GM19438 (cell line): Measurements from ENCODE around the gene OPRL1.
"Not testable (repeated sequence)": the region's sequence is repeated elsewhere in the genome, so short reads cannot be mapped to it uniquely, and the experiment has no call there.

Experiments
- ATAC-seq: cut with Tn5 transposase; IDR thresholded peaks from one replicate; pipeline ENCODE4 v1.9.1; 2021; ENCODE audit warnings: low read depth; ENCODE audit not compliant: unreplicated experiment

Gene OPRL1

DNA sequence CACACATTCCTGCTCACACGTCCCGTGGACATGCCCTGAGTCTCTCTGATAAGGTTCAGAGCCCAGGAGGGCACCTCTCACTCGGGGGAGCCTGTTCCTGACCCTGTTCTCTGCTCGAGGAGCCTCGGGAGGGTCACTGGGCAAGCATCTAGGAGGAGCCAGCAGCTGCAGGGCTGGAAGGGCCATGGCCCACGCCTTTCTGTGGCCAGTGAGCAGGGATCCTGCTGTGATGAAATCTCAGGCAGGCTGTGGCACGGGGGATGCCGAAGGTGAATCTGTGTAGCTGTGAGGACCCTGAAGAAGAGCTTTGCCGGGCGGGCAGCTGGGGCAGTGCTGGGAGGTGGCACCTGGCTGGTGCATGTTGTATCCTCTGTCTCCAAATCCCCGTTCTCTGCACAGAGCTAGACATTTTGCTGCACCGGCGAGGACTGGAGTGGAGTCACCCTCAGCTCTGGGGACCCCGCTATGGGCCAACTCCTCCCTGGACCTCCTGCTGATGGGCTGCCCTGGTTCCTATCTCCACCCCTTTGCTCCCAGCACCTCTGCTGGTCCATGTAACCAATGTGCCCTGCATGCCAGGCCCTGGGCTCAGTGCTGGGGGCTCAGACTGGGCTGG lies 34.6 kb downstream of the OPRL1 start:
- no peak for ATAC-seq

DNA sequence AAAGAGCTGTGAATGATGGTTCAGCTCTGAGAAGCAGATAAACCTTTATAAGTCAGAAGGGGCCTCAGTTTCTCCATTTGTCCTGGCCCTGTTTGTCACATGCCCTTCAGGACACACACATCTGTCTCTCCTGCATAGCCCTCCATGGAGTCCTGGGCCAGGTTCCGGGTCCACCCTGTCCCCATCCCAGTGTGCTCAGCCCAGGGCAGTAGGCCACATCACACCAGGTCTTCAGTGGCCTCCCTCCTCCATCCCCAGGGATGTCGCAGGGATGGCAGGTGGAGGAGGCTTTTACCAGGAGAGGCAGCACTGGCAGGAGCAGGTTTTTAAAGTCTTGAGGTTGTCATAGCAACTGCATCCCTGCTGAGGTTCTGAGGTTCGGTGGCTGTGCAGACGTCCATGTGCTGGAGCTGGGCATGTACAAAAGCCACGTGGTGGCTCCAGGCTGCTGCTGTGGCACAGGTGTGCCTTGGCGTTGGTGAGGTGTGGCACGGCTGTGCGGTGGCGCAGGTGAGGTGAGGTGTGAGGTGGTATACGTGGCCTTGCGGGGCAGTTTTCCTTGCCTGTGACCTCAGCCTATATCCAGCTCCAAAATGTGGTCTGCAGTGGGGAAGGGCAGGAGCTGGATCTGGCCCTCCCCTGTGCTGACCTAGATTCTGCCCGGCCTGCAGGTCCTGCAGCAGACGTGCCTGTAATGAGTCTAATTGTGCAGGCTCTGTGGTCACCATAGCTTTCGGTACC lies 35.5 kb downstream of the OPRL1 start:
- ATAC-seq, result no peak

DNA sequence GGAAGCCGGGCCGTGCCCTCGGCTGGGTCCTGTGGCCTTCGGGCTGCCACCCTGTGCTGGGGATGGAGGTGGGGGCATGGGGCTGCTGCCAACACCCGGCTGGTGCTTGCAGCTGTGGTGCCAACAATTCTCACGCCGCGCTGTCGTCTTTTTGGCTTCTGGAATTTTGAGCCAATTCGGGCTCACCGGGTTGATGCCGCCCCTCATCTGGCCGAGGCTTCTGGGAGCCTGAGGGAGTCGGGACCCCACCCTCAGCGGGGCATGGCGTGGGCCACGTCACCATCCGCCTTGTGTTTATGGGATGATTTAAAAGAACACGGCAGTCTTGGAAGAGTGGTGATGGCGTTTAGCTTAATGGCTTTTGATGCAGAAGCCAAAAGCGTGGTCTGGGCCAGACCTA lies 36.1 kb downstream of the OPRL1 start:
- no peak for ATAC-seq

DNA sequence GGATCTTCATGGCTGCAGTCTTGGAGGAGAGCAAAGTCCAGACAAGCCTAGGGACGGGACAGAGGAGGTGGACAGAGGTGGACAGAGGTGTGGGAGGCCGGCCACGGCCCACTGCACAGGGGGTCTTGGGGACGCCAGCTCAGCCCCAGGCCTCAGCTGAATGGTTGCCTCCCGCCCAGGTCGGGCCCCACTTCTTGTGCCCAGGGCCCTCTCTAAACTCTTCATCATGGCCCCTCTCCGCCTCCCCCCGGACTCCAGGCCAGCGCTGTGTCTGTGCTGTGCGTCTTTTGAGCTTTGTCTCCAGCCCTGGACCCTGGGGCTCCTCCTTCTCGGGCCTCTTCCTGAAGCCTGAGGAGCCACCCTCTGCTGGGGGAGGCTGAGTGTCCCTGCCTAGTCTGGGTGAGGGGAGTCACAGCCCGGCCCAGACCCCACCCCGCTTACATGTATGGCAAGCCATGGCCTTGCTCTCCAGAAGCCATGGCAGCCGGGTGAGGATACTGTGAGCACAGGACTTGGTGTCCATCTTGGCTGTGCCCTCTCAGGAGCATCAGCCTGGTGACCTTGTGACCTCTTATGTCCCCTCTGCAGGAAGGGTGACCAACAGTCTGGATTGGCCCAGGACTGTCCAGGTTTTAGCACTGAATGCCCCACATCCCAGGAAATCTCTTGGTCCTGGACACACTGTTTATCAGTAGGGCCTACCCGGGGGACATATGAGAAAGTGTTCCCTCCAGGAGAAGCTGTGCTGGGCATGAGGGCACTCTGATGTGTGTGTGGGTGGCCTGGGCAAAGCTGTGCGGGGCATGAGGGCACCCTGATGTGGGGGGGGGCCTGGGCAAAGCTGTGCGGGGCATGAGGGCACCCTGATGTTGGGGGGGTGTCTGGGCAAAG lies 36.9 kb downstream of the OPRL1 start:
- no peak for ATAC-seq

DNA sequence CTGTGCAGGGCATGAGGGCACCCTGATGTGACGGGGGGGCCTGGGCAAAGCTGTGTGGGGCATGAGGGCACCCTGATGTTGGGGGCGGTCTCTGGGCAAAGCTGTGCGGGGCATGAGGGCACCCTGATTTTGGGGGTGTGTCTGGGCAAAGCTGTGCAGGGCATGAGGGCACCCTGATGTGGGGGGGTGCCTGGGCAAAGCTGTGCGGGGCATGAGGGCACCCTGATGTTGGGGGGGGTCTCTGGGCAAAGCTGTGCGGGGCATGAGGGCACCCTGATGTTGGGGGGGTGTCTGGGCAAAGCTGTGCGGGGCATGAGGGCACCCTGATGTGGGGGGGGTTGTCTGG lies 37.5 kb downstream of the OPRL1 start:
- ATAC-seq, result not testable (repeated sequence)

DNA sequence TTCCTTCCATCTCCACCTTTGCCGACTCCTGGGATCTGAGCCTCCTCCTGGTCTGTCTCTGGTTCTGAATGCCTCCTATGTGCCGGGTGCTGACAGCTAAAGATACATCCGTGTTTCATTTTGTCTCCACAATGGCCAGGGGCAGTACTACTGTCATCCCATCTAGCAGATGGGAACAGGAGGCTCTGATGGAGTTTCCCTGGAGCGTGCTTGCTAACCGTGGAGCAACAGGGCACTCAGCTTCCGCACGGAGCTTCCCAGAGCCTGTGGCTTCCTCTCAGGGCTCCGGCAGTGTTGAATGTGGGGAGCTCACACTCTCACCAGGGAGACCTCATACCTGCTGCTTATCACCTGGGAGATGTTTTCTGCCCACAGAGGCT lies 39.4 kb downstream of the OPRL1 start:
- no peak for ATAC-seq

DNA sequence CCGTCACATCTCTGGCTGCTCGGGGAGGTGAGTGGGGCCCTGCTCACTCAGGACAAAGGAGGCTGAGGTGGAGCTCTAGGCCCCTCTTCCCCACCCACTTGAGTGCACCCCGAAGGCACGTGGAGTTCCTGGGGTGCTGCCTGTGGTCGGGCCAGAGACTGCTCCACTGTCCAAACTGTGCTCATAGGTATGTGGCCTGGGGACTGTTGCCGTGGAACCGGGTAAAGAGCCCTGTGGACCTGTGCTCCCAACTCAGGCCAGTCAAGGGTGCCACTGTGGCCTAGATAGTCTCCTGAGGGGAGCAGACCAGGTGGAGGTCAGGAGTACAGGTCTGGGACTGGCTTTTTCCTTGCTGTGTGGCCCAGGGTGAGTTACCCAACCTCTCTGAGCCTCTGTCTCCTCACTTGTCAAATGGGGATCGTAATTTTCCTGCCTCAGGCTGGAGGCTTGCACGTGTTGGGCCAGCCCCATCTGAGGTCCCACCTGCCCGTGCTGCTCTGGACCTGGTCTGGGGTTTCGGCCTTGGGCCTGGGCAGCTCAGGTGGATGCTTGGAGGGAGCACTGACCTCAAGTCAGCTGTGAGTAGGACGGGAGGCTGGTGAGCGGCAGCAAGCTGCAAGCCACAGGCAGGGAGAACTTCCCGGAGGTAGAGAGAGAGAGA lies 39.9 kb downstream of the OPRL1 start:
- ATAC-seq, result no peak

DNA sequence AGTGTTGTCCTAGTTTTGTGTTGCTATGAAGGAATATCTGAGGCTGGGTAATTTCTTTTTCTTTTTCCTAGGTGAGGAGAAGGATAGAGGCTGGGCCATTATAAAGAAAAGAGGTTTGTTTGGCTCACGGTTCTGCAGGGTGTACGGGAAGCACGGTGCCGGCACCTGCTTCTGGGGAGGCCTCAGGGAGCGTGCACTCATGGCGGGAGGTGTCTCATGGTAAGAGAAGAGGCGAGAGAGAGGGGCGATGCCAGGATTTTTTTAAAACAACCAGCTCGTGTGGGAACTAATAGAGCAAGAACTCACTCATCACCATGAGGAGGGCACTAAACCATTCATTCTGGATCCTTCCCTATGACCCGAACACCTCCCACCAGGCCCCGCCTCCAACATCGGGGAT lies 41.7 kb downstream of the OPRL1 start:
- no peak for ATAC-seq

DNA sequence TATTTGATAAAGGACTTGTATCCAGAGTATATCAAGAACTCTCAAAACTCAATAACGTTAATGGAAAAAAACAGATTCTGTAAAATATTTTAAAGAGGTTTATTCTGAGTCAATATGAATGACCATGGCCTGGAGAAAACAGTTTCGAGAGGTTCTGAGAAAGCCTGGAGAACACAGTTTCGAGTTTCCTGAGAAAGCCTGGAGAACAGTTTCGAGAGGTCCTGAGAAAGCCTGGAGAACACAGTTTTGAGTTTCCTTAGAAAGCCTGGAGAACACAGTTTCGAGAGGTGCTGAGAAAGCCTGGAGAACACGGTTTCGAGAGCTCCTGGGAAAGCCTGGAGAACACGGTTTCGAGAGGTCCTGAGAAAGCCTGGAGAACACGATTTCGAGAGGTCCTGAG lies 43.0 kb downstream of the OPRL1 start:
- not testable (repeated sequence) for ATAC-seq

DNA sequence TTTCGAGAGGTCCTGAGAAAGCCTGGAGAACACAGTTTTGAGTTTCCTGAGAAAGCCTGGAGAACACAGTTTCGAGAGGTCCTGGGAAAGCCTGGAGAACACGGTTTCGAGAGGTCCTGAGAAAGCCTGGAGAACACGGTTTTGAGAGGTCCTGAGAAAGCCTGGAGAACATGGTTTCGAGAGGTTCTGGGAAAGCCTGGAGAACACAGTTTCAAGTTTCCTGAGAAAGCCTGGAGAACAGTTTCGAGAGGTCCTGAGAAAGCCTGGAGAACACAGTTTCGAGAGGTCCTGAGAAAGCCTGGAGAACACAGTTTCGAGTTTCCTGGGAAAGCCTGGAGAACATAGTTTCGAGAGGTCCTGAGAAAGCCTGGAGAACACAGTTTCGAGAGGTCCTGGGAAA lies 43.6 kb downstream of the OPRL1 start:
- not testable (repeated sequence) for ATAC-seq

DNA sequence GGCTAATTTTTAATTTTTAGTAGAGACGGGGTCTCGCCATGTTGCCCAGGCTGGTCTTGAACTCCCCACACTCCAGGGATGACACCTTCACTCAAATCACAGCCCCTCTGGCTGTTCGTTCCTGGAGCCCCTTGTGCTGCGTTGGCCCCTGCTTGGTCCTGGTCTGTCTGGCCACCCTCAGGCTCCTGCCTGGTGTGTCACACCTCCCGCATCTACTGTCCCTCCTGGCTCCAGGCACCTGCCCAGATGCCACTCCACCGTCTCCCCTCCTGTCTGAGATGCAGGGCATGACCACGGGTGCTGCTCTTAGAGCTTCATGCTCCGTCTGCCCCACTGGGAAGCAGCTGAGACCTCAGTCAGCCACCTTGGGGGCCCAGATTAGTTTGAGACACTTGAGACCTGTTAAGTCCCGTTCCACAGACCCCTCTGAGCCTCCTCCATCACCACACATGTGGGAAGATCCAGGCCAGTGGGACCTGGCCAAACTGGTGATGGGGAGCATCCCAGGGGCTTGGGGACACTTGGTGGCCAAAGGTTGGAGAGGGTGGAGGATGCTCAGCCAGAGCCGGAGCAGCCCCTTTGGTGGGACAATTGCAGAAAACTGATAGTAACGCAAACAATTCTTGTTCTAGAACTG lies 49.4 kb downstream of the OPRL1 start:
- ATAC-seq, result no peak

DNA sequence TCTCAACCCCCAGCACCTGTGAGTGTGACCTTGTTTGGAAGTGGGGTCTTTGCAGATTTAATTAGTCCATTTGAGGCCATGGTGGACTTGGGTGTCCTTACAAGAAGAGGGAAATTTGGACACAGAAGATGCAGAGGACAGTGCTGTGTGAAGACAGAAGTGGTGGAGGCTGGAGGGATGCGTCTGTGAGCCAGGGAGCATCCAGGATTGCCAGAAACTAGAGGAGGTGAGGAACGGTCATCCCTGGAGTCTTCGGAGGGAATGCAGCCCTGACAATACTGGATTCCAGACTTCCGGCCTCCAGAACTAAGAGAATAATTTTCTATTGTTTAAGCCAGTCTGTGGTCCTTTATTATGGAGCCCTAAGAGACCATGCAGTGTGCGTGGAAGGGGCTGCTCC lies 50.4 kb downstream of the OPRL1 start:
- no peak for ATAC-seq

DNA sequence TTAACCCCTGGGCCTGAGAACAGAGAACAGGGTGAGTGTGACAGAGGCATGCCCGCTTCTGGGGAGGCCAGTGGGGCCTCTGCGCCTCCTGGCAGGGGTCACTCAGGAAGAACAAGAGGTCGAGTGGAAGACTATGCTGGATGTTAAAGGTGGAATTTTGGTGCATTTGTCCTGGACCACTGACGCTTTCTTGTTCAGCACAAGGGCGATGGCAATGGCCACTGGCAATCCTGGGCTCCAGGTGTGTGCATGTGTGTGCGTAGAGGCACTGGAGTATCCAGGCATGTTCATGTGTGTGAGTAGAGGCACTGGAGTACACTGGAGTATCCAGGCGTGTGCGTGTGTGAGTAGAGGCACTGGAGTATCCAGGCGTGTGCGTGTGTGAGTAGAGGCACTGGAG lies 51.0 kb downstream of the OPRL1 start:
- no peak for ATAC-seq

DNA sequence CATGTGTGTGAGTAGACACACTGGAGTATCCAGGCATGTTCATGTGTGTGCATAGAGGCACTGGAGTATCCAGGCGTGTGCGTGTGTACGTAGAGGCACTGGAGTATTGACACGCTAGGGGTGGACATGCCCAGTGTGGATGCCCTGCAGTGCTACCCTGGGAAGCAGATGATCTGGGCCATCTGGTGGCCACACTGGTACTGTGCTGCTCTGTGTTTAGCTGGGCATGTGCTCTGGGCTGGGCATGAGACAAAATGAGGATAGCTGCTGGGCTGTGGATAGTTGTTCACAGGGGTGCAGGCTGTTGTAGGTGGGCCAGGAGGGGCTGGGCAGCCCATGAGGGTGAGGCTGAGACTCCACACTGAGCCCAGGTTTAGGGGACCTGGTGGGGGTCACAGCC lies 51.5 kb downstream of the OPRL1 start:
- no peak for ATAC-seq

DNA sequence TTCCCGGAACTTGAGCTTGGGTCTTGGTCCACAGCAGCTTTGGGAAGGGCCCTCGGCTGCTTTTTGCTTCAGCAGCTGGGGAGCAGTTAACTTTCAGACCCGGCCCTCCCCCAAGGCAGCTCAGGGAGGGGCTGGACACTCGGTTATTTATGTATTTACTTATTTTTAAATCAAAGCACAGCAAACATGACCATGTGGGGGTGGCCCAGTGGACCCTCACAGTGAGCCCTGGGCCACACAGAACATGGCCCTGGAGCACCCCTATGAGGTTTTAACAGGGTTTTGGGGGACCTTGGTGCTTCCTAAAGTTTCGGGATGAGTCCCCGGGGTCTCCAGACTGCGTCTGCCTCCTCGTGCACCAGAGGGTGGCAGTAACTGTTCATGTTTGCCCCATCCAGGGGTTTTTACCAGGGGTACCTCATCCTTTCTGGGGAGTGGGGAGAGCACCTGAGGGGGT lies 54.1 kb downstream of the OPRL1 start:
- ATAC-seq, result no peak

DNA sequence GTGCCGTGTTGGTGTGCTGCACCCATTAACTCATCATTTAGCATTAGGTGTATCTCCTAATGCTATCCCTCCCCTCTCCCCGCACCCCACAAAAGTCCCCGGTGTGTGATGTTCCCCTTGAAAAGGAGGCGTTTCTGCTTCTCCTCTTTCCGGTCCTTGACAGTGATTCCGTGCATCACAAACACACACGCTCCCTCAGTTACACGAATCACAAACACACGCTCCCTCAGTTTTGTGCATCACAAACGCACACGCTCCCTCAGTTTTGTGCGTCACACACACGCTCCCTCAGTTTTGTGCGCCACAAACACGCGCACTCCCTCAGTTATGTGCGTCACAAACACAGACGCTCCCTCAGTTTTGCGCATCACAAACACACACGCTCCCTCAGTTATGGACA lies 54.9 kb downstream of the OPRL1 start:
- not testable (repeated sequence) for ATAC-seq

DNA sequence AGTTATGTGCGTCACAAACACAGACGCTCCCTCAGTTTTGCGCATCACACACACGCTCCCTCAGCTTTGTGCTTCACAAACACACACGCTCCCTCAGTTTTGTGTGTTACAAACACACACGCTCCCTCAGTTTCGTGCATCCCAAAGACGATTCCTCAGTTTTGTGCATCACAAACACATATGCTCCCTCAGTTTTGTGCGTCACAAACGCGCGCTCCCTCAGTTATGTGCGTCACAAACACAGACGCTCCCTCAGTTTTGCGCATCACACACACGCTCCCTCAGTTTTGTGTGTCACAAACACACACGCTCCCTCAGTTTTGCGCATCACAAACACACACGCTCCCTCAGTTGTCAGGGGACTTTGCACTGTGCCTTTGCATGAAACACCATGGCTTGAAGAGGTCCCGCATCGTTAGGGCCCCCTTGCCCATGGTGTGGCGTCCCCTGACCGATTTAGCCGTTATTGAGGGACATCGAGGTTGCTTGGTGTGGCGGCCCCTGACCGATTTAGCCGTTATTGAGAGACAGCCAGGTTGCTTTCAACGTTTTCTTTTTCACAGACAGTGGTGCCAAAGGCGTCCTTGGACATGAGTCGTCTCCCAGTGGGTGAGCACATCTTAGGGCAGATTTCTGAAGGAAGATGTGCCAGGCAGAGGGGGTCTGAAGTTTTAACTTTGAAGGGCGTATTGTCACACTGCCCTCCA lies 56.3 kb downstream of the OPRL1 start:
- no peak for ATAC-seq

DNA sequence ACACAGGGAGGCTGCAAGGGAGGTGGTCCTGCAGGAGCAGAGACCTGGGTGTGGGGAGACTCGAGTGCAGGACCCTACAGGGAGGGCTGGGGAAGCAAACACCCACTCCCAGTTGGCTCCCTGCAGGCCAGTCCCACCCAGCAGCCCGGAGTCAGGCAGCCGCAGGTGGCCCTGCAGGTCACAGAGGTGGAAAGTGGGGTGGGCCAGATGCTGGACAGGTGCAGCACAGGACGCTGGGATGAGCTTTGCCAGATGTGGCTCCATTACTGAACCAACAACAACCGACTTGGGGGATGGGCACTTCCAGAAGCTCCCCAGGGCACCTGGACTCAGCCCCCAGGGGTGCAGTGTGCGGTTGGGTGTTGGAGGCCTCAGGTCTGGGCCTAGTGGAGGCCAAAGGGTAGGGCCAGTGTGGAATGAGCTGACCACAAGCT lies 57.7 kb downstream of the OPRL1 start:
- no peak for ATAC-seq

DNA sequence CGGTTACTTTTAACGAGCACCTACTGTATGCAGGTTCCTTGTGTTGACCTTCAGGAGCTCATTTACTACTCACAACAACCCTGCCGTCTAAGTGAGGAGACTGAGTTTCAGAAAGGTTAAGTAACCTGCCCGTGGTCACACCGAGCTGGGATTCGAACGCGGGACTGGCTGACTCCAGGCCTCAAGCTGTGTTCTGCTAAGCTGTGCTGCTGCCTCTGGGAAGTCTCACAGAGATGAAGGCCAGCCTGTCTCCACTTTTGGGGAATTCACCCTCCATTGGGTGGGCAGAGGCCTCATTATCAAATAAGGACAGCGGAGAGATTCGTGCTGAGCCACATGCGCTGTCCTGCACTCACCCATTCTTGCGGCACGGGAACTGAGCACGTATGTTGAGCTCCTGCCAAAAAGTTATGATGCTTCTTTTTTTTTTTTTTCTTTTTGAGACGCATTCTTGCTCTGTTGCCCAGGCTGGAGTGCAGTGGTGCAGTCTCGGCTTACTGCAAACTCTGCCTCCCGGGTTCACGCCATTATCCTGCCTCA lies 58.5 kb downstream of the OPRL1 start:
- no peak for ATAC-seq
